GM23248 (cell line): Measurements from ENCODE around the gene FHOD1. TPM values are rescaled to one million over a fixed set of nuclear protein-coding genes. Genes with fewer than 3 reads are reported as not detected.

ENCODE experiments used
- DNase-seq: peaks from one replicate; pipeline ENCODE4 v3.0.0-alpha.2; 2015
- H2AFZ ChIP-seq: fragments of 200-600 bp; sonication (generic); 2 replicates; pipeline ENCODE4 v1.6.1; 2016; ENCODE audit warnings: antibody characterized with exemption
- H3F3A ChIP-seq: fragments of 200-600 bp; sonication (generic); 2 replicates; pipeline ENCODE4 v1.6.1; 2016; ENCODE audit warnings: mild to moderate bottlenecking, antibody characterized with exemption, mixed run types; ENCODE audit not compliant: insufficient read depth
- H3K27ac ChIP-seq: fragments of 200-600 bp; sonication (generic); 2 replicates; pipeline ENCODE4 v1.5.1; 2016; ENCODE audit warnings: mild to moderate bottlenecking
- H3K27me3 ChIP-seq: fragments of 200-600 bp; sonication (generic); replicated peaks from 2 replicates; pipeline ENCODE4 v1.6.1; 2016; ENCODE audit warnings: mild to moderate bottlenecking; ENCODE audit not compliant: insufficient read depth
- H3K36me3 ChIP-seq: fragments of 200-600 bp; sonication (generic); 2 replicates; pipeline ENCODE4 v1.6.1; 2016; ENCODE audit warnings: low read depth, mild to moderate bottlenecking
- H3K4me1 ChIP-seq: fragments of 200-600 bp; sonication (generic); 2 replicates; pipeline ENCODE4 v1.6.1; 2016; ENCODE audit warnings: mild to moderate bottlenecking; ENCODE audit not compliant: insufficient read depth
- H3K4me2 ChIP-seq: fragments of 200-600 bp; sonication (generic); one replicate; pipeline ENCODE4 v1.6.1; 2016; ENCODE audit warnings: mild to moderate bottlenecking; ENCODE audit not compliant: unreplicated experiment
- H3K4me3 ChIP-seq: fragments of 200-600 bp; sonication (generic); 2 replicates; pipeline ENCODE4 v1.5.1; 2016; ENCODE audit warnings: mild to moderate bottlenecking
- H3K79me2 ChIP-seq: fragments of 200-600 bp; sonication (generic); 2 replicates; pipeline ENCODE4 v1.6.1; 2016; ENCODE audit warnings: mild to moderate bottlenecking; ENCODE audit not compliant: insufficient read depth
- H3K9ac ChIP-seq: fragments of 200-600 bp; sonication (generic); 2 replicates; pipeline ENCODE4 v1.6.1; 2016; ENCODE audit warnings: mild to moderate bottlenecking
- H3K9me2 ChIP-seq: fragments of 200-600 bp; sonication (generic); 2 replicates; pipeline ENCODE4 v1.6.1; 2016; ENCODE audit warnings: mixed run types, mild to moderate bottlenecking, moderate library complexity; ENCODE audit not compliant: insufficient read depth
- H3K9me3 ChIP-seq: fragments of 200-600 bp; sonication (generic); one replicate; pipeline ENCODE4 v1.6.1; 2017; ENCODE audit warnings: low read depth
- H4K20me1 ChIP-seq: fragments of 200-600 bp; sonication (generic); 2 replicates; pipeline ENCODE4 v1.6.0; 2016; ENCODE audit not compliant: insufficient read depth
- EZH2 ChIP-seq: fragments of 200-600 bp; sonication (generic); IDR thresholded peaks from 2 replicates; pipeline ENCODE4 v1.6.1; 2018; ENCODE audit warnings: antibody characterized with exemption, mild to moderate bottlenecking; ENCODE audit not compliant: insufficient read depth, poor library complexity, severe bottlenecking
- EZH2phosphoT487 ChIP-seq: fragments of 200-600 bp; sonication (generic); IDR thresholded peaks from 2 replicates; pipeline ENCODE4 v1.6.1; 2018; ENCODE audit warnings: antibody characterized with exemption, moderate library complexity, mild to moderate bottlenecking, low read depth; ENCODE audit not compliant: insufficient read depth
- WGBS, 2 experiments: methylation state at CpG; one replicate each; pipeline ENCODE4 v1.1.6; 2015 to 2017; ENCODE audit warnings: low lambda C conversion rate in 2 of 2, low coverage in 1 of 2; ENCODE audit errors: missing lambda C conversion rate in 2 of 2; 5-methylcytosine and 5-hydroxymethylcytosine counted together
- in situ Hi-C: fragments of 300-500 bp; cut with MboI; formaldehyde crosslinking; loops from 2 replicates; pipeline ENCODE4 v1.15.0; 2020
- polyA plus RNA-seq: library from polyadenylated mRNA; unstranded; fragments of >200 nt; fragmentation: Nextera tagmentation; extraction: Ambion mirVana; gene quantifications from 2 replicates; pipeline ENCODE4 v1.2.1, GENCODE V29; 2016
- total RNA-seq: library from RNA; depleted of rRNA; stranded (reverse); fragments of >200 nt; shearing (Covaris generic); gene quantifications from 2 replicates; pipeline ENCODE4 v1.2.3, GENCODE V29; 2014

FHOD1 gene
- total and polyA plus RNA-seq, 2 experiments from 2014 or later = 9.3 to 14.9 TPM

- no peaks in the 10 kb centered on the region for H3K27me3 ChIP-seq
- H3K4me3 ChIP-seq = no peak overlapping the region
- TF ChIP-seq EZH2 (no peak), EZH2phosphoT487 (no peak)
- no peaks in the 10 kb centered on the region for H4K20me1 ChIP-seq
- no peaks in the 10 kb centered on the region for H3K9me2 ChIP-seq
- no peaks in the 10 kb centered on the region for H3K9me3 ChIP-seq
- in situ Hi-C loops = no loop called here
- H3K36me3 ChIP-seq = no peaks in the 10 kb centered on the region
- no peaks in the 10 kb centered on the region; the same call in 1 of the 2 replicates for H3F3A ChIP-seq
- 92 to 94% methylated on average over 21 of the region's 21 CpGs for WGBS, 2 experiments
- no peak overlapping the region for H2AFZ ChIP-seq
- H3K4me1 ChIP-seq = 0 out of 2 replicates have a peak, but pooled peaks cover under 1% of the 10 kb centered on the region
- H3K27ac ChIP-seq = no peak overlapping the region
- no peaks in the 10 kb centered on the region for H3K79me2 ChIP-seq
- H3K4me2 ChIP-seq = no peak overlapping the region
- H3K9ac ChIP-seq = no peak overlapping the region
- DNase-seq = no peak
Observed at GRCh38 chr16:67283826-67284555, 36.7 kb upstream of the FHOD1 start.

GRCh38 chr16:67283039-67283825 is 36.0 kb upstream of the FHOD1 start:
- peak; percentile 37 for DNase-seq
- no peaks in the 10 kb centered on the region for H4K20me1 ChIP-seq
- H3K4me2 ChIP-seq = no peak overlapping the region
- no peak overlapping the region for H3K4me3 ChIP-seq
- no peaks in the 10 kb centered on the region for H3K79me2 ChIP-seq
- H3K27ac ChIP-seq = no peak overlapping the region
- 86 to 94% methylated on average over 7 of the region's 7 CpGs for WGBS, 2 experiments
- H3K9me3 ChIP-seq = no peaks in the 10 kb centered on the region
- no peaks in the 10 kb centered on the region for H3K27me3 ChIP-seq
- no peak overlapping the region for H2AFZ ChIP-seq
- H3F3A ChIP-seq = peaks cover 6% of the 10 kb centered on the region
- in situ Hi-C loops = no loop called here
- no peak for TF ChIP-seq EZH2phosphoT487
- TF ChIP-seq EZH2 = no peak
- H3K9me2 ChIP-seq = no peaks in the 10 kb centered on the region
- H3K4me1 ChIP-seq = peaks cover 8% of the 10 kb centered on the region
- H3K36me3 ChIP-seq = no peaks in the 10 kb centered on the region
- no peak overlapping the region for H3K9ac ChIP-seq

DNA sequence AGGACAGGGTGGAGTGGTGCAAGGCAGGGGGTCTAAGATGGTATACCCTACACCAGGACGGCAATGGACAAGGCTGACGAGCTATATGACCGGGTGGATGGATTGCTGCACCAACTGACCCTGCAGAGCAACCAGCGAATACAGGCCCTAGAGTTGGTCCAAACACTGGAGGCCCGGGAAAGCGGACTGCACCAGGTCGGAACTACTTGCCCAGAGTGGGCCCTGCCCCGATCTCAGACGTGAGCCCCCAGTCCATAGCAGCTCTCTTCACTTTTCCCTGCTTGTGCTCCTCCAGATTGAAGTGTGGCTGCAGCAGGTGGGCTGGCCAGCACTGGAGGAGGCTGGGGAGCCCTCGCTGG is 35.1 kb upstream of the FHOD1 start:
- peaks cover 12% of the 10 kb centered on the region for H3F3A ChIP-seq
- no peaks in the 10 kb centered on the region for H3K27me3 ChIP-seq
- no peak overlapping the region for H3K9ac ChIP-seq
- H3K36me3 ChIP-seq = no peaks in the 10 kb centered on the region
- H3K4me1 ChIP-seq = peaks cover 14% of the 10 kb centered on the region
- no peak overlapping the region for H3K4me3 ChIP-seq
- H3K79me2 ChIP-seq = no peaks in the 10 kb centered on the region
- H3K9me3 ChIP-seq = no peaks in the 10 kb centered on the region
- in situ Hi-C loops = no loop called here
- 93 to 99% methylated on average over 10 of the region's 10 CpGs for WGBS, 2 experiments
- H2AFZ ChIP-seq = no peak overlapping the region
- no peak for TF ChIP-seq EZH2
- no peak for TF ChIP-seq EZH2phosphoT487
- DNase-seq = no peak
- H3K4me2 ChIP-seq = no peak overlapping the region
- H4K20me1 ChIP-seq = no peaks in the 10 kb centered on the region
- no peaks in the 10 kb centered on the region for H3K9me2 ChIP-seq
- no peak overlapping the region for H3K27ac ChIP-seq

- TF ChIP-seq EZH2 (no peak), EZH2phosphoT487 (no peak)
- Histone ChIP-seq H3F3A (peaks cover 14% of the 10 kb centered on the region), H3K4me3 (no peak overlapping the region), H2AFZ (no peak overlapping the region), H3K27me3 (no peaks in the 10 kb centered on the region), H3K4me2 (no peak overlapping the region), H3K9ac (no peak overlapping the region), H3K79me2 (no peaks in the 10 kb centered on the region), H3K4me1 (peaks cover 18% of the 10 kb centered on the region), H3K9me2 (no peaks in the 10 kb centered on the region), H3K9me3 (no peaks in the 10 kb centered on the region), H4K20me1 (no peaks in the 10 kb centered on the region), H3K36me3 (no peaks in the 10 kb centered on the region), H3K27ac (no peak overlapping the region)
- no peak for DNase-seq
- WGBS, 2 experiments = 96 to 97% methylated on average over 13 to 14 of the region's 14 CpGs
- in situ Hi-C loops = no loop called here
Observed at GRCh38 chr16:67281536-67282446, 34.5 kb upstream of the FHOD1 start.
